GM12875 (cell line): ENCODE data around the gene NCAPH2.

Source experiments
- H3K4me3 ChIP-seq: one replicate; pipeline ENCODE4 v1.5.1; 2011; ENCODE audit warnings: low read depth, low read length, control low read depth
- CTCF ChIP-seq: IDR thresholded peaks from 2 replicates; pipeline ENCODE4 v1.5.1; 2011; ENCODE audit warnings: low read depth, mild to moderate bottlenecking, control low read depth, inconsistent platforms, low read length, moderate library complexity, borderline replicate concordance; ENCODE audit not compliant: insufficient read depth

Gene NCAPH2

DNA sequence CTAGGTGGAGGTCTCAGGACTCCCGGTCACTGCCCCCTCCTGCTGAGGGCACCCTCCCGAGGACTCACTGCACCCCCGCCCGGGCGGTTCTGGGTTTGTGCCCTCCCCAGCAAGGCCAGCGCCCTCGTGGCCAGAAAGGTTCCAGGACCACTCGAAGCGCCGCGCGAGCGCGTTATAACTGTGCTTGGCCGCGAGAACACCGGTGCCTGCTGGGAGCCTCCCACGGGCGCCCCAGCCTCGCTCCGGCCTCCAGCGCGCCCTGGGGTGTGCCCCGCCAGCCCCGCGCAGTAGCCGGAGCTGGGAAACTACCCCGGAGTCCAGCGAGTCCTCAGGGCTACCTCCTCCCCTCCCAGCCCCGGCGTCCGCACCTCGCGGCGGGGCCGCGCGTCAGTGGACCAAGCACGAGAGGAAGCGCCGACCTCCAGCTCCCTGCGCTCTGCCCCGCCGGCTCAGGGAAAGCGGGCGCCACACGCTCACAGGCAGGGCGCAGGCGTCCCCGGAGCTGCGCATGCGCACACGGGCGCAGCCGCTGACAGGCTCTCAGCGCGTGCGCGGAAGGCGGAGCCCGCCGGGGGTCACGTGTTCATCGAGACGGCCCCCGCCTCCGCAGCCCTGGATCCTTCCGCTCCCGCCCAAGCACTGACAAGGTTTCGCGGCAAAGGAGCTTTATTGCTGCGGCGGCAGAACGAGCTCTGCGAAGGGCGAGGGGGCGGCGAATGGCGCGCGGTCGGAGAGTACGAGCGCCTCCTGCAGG is 17.3 kb downstream of the NCAPH2 start, which contains the start of gene SCO2:
Gene SCO2 (minus strand): TSS at position 495 of the 754 bp plus-strand sequence. CDS start 1,187 bp downstream, outside the sequence.
- H3K4me3 ChIP-seq = peak within 1 kb of the TSS; percentile 89
- TF ChIP-seq CTCF = no peak; the same call in 1 of the 2 replicates

DNA sequence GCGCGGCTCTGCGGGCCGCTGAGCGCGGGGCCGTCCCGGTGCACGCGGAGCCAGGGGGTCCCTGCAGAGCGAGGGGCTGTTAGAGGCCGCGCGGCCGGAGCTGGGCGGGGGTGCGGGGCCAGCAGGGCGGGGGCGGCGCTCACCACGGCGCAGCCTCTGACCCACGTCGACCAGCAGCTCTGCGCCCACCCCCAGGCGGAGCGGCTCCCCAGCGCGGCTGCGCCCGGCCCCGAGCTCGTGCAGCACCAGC is 17.8 kb downstream of the NCAPH2 start:
- H3K4me3 ChIP-seq = peak overlapping the region; percentile 89
- TF ChIP-seq CTCF = peak; percentile 59; the same call in 1 of the 2 replicates

GRCh38 chr22:50526108-50526833 is 18.2 kb downstream of the NCAPH2 start:
- TF ChIP-seq CTCF = peak; percentile 86
- H3K4me3 ChIP-seq = peak overlapping the region; percentile 89

DNA sequence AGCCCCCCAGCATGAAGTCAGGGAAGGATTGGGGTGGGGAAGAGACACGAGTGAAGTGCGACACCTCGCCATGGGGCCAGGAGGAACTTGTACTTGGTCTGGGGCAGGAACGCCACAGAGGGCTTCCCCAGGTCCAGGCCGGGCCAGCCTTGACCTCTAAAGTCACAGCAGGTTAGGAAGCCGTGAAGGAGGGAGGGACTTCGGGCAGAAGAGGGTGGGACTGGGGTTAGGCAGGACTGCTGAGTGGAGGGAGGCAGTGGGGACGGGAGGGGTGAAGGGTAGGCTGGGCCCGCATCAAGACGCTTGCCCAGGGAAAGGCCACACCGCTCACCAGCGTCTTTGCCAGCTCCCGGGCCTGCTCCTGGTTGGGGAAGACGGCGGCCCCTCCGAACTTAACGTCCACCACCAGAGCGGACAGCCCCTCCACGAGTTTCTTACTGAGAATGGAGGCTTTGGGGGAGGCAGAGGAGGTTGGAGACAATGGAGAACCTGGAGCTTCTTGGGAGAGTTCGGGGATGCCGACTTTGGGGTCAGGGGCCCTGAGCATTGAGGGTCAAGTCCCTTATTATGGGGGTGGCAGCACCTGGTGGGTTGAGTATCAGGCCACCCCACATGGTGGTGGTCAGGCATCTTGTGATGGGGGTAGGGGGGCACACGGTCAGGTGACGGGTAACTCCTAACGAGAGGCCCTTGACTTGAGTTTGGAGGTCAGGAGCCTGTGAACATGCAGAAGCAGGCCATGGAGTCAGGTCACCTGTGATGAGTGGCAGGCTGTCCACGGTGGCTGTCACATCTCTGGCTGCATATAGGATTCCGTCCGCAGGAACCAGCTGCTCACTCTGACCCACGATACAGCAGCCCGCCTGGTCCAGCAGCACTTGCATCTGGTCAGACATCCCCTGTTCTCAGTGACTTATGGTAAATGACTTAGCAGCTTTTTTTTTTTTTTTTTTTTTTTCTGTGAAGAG is 19.1 kb downstream of the NCAPH2 start:
- H3K4me3 ChIP-seq = peak overlapping the region; percentile 89
- TF ChIP-seq CTCF = no peak

DNA sequence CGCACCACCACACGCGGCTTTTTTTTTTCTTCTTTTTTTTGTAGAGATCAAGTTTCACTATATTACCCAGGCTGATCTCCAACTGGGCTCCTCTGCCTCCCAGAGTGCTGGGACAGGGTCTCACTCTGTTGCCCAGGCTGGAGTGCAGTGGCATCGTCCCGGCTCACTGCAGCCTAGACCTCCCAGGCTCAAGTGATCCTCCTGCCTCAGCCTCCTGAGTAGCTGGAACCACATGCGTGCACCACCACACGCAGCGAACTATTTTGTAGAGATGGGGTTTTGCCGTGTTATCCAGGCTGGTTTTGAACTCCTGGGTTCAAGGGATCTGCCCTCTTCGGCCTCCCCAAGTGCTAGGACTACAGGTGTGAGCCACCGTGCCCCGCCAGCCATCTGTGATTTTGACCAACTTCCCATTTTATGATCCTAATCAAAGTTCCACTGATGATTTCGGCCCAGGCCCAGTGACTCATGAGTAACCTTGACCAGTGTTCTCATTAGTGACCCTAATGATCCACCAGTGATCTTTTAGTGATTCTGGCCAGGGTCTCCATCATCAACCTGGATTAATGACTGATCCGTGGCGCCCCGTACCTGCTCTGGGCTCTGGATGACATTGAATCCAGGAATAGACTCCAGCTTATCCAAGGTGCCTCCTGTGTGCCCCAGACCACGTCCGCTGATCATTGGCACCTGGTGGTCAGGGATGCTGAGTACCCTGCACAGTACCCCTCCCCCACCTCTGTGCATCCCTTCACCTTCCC is 20.1 kb downstream of the NCAPH2 start:
- no peak for TF ChIP-seq CTCF
- H3K4me3 ChIP-seq = no peak overlapping the region

DNA sequence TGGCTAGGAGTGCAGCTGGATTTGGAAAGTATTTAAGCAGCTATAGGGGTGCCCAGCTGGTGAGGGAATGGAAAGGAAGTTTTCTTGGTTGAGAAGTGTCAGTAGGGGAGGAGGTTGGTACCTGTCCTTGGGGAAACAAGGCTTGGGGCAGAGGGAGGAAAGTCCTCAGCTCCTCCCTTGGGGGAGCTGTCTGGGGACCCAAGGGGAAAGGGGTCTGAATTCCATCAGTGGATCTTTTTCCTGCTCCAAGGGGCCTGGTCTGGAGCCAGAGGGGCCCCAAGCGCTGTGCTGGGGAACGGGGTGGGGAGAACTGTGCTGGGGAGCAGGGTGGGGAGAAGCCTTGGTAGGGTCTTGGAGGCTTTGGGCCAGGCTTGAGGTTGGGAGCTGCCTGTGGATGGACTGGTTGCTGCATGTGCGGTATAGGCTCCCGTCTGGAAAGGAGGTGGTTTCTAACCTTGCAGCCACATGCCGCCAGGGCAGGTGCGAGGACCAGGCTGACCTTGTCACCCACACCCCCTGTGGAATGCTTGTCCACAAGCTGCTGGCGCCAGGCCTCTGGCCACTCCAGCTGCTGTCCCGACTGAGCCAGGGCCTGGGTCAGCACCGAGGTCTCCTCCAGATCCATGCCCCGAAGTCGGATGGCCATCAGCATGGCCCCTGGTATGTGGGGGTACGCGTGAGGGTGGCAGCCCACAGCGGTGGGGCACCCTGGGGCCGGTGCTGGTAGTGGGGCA is 20.8 kb downstream of the NCAPH2 start:
- peak overlapping the region; percentile 82 for H3K4me3 ChIP-seq
- TF ChIP-seq CTCF = no peak
